WI38 (cell line): ENCODE measurements around the gene CRACR2A.

Source experiments
- H3K4me3 ChIP-seq: 2 replicates; pipeline ENCODE4 v1.5.1; 2011; ENCODE audit warnings: low read depth, mild to moderate bottlenecking, control low read depth, low read length
- TF ChIP-seq, protein P1 (sequence below): IDR thresholded peaks from 2 replicates; pipeline ENCODE4 v1.5.1; 2012; ENCODE audit warnings: low read depth, mild to moderate bottlenecking, control low read depth, low read length

Gene CRACR2A

DNA sequence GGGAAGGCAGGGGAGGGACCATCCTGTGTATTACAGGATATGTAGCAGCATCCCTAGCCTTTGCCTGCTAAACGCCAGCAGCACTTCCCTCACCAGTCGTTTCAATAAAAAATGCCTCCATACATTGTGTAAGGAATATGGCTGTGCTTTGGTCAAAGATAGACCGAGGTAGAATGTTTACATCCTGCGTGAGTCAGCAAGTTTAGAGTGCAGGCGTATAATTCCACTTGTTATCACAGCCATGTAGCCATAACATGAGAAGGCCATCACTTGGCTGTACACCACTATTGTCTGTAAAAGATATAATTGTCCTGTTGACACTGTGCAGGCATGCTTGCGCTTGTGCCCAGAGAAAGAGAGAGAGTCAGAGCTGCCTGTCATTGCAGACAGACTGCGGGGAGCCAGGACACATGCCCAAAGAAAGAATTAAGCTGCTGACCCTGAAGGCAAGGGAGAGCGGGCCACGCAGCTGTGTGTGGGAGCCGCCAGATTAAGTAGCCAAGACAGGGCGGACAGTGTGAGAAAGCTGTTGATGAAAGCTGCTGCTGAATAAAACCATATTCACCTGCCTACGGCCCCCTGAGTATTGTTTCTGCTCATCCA, 68.4 kb downstream of the CRACR2A start:
- TF ChIP-seq, protein P1, sequence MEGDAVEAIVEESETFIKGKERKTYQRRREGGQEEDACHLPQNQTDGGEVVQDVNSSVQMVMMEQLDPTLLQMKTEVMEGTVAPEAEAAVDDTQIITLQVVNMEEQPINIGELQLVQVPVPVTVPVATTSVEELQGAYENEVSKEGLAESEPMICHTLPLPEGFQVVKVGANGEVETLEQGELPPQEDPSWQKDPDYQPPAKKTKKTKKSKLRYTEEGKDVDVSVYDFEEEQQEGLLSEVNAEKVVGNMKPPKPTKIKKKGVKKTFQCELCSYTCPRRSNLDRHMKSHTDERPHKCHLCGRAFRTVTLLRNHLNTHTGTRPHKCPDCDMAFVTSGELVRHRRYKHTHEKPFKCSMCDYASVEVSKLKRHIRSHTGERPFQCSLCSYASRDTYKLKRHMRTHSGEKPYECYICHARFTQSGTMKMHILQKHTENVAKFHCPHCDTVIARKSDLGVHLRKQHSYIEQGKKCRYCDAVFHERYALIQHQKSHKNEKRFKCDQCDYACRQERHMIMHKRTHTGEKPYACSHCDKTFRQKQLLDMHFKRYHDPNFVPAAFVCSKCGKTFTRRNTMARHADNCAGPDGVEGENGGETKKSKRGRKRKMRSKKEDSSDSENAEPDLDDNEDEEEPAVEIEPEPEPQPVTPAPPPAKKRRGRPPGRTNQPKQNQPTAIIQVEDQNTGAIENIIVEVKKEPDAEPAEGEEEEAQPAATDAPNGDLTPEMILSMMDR: no peak
- no peak overlapping the region for H3K4me3 ChIP-seq

DNA sequence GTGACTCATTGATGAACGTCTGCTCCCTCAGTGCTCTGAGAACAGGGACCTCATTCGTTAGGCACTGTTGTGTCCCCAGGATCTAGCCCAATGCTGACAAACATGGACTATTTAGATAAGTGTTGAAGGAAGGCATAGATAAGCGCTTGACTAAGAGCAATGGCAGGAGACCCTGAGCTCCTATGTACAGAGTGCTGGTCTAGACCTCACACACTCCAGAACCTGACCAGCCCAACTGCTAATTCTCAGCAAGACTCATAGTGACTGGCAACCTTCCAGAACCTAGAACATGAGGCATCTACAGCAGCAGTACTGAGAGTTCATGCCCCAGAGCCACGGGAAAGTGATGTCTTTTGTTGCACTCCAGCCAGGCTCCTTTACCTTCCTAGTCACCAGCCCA, 69.2 kb downstream of the CRACR2A start:
- no peak overlapping the region for H3K4me3 ChIP-seq
- TF ChIP-seq, protein P1: no peak

DNA sequence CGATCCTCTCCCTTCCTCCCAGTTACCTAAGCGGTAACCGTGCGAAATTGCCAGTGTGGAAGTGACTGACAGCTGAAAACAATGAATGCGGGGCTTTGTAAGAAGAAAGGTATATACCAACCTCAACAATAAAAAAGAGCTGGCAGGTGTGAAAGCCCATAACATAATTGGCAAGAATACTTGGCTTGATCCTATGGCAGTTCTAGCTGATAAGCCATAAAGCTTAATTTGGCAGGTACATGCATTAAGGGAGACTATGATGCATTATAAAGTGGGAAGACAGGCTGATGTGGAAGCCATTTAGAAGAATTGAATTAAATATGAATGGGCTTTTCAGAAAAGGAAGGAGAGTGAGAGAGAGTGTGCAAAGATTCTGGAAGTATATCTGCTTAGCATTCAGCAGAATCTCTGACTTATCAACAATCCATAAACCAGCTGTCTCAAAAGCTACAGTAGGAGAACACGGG, 71.3 kb downstream of the CRACR2A start:
- TF ChIP-seq, protein P1: no peak
- no peak overlapping the region for H3K4me3 ChIP-seq

DNA sequence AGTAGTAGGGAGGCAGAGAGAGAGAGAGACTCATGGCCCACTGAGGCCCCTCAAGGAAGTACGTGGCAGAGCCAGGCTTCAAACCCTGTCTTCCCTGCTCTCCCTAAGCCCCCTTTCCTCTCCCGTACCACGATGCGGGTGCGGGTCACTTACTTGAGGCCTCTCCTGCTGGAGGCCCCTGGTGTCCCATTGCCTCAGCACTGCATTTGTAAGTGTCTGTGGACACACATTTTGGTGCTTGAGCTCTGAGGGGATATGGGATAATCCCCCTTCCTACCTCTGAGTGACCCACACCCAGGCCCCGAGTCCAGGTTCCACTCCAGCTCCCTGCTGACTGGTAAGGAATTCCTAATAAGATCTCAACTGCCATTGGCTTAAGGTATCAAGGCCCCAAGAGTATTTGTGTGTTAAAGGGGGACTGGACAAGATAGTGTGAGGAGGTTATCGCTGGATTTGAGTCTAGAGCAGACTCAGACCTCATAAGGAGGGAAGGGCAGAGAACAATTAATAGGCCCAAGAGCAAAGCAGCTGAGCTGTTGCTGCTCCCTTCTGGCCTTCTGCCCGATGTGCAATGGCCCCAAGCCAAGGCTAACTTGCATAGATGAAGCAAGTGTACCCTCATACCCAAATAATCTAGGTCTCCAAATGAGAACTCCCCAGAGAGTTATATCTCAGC, 71.9 kb downstream of the CRACR2A start:
- no peak overlapping the region for H3K4me3 ChIP-seq
- TF ChIP-seq, protein P1: no peak

DNA sequence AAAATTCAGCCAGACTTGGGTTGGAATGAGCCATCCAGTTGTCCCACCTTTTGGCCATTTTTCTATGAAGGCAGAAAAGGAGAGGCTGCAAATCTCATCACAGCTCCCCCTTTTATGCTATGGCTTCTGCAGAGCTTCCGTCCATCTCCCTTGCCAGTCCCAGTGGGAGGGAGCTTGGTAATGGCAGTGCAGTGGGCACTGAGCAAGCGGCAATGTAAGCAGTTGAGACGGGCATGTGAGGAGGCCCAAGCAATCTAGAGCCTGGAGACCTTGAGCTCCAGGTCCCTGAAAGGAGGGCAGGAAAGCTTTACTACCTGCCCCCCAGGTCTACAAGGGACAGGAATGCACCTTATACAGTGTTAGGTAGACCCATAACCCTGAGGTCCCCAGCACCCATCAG, 73.1 kb downstream of the CRACR2A start:
- no peak overlapping the region for H3K4me3 ChIP-seq
- TF ChIP-seq, protein P1: no peak

DNA sequence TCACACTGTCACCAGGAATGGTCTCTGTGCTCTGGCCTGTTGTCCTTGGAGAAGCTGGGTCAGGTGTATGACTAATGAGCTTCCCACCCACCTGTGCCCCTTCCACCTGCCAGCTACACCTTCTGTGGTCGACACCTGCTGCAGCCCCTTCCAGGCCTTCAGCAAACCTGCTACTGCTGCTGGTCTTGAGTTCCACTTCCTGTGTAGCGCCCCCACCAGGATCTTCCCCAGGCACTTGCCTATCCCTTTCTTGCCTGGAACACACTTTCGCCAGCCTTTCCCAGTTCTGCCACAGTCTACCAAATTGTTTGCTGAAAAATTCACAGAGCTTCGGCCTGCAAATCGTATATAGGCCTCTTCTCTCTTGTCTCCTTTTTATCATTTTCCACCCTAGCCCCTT, 75.3 kb downstream of the CRACR2A start:
- no peak overlapping the region for H3K4me3 ChIP-seq
- TF ChIP-seq, protein P1: no peak

DNA sequence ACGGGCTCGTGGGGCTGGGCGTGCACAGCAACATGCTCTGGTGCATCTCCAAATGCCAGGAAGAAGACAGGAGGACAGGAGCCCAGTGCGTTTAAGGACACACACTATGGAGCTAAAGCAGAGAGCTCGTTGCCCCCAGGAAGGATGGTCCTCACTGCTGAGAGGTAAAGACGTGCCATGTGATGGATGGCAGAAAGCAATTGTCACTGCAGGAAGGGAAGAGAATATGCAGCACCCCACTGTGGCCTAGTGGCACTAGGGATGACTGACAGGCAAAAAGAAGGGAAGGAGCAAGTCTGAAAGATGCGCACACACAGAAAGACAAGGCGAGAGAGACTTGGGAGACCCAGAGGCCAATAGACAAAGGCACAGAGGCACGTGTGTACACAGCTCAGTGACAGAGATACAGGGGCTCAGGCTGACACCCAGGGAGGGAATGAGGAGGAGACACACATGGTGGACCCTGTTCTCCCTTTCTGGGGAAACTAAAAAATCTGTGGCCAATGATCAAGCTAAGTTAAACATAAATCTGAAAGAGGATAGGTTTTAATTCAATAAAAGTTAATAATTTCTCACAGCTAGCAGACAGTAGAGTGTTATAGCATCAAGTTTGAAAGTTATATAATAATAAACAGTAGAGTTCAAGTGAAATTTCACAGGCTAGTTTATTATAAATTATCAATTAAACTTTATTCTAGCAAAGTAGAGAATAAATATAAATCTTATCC, 78.8 kb downstream of the CRACR2A start:
- H3K4me3 ChIP-seq: no peak overlapping the region
- TF ChIP-seq, protein P1: no peak
